Stimulated activated CD8-positive, alpha-beta memory T cell treated with anti-CD3 and anti-CD28 coated beads, Interleukin-4, amount 100 ng/mL, for 24 hours (primary cell): ENCODE measurements around the gene RNF186.
"Not testable (repeated sequence)": the region's sequence is repeated elsewhere in the genome, so short reads cannot be mapped to it uniquely, and the experiment has no call there.

ENCODE experiments used
- DNase-seq: peaks from one replicate; pipeline ENCODE4 v3.0.0-alpha.2; 2020; ENCODE audit warnings: low read depth

Gene RNF186

DNA sequence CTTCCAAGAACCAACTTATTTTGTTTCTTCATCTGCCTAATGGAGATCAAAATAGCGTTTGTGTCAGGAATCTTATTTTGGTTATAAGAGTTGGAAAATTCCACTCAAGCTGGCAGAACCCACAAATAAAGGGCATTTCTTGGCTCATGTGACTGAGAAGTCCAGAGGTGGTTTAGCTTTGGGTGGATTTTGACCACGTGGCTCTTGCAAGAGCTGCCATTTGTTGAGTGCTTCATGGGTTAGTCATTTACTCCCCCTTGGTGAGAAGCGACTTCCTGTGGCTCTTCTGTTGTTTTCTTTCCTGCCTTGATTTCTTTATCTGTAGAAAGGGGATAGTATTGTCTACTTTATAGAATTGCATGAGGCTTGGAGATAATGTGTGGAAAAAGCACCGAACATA lies 9.5 kb upstream of the RNF186 start:
- DNase-seq = no peak

DNA sequence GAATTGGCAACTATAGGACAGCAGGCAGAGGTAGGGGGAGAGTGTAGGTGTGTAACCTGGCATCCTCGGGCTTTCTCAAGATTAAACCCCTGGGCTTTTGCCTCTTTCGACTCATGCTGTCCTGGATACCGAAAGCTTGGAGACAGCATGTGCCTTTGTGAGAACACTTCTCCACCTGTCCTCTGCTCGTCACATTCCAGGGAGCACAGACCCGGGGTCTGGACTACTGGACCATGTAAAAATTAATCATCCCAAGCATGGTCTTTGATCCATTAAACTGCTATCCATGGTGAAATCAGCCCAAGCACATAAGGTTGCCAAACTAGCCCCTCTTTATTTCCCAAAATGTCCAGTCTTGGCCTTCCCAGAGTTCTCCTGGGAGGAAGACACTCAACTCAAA lies 9.0 kb upstream of the RNF186 start:
- DNase-seq = no peak

DNA sequence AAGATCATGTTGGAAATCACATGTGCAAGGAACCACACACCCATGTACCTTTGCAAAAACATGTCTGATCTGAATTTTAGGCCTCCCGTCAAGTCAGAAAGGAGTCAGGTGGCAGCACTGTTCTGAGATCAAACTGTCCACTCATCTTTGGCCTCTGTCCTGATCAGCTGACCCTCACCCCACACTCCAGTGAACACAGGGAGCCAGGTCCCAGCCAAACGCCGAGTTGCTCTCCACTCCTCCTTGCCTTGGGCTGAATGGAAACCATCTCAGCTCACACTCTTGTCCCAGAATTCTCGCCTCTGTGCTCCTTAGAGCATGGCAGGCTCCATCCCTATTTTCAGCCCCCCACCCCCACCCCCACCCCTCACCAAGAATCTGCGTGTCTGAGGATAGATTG lies 4.6 kb upstream of the RNF186 start:
- no peak for DNase-seq

DNA sequence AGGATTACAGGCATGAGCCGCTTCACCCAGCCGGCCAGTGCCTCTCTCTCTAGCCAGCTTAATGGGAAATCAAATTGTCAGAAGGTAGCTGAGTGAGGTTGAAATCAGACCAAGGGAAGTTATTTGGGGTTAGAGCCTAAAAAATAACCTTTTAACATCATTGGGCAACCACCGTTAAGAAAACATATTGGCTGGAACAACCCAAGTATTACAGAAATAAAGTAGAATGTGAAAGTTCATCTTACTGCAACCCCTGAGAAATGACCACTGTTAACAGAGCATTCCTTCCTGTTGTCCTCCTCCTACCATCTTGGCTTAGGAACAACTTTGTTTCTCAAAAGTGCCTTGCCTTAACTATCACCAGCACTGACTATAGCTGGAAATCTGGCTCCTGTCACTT lies 3.2 kb upstream of the RNF186 start:
- DNase-seq = no peak

DNA sequence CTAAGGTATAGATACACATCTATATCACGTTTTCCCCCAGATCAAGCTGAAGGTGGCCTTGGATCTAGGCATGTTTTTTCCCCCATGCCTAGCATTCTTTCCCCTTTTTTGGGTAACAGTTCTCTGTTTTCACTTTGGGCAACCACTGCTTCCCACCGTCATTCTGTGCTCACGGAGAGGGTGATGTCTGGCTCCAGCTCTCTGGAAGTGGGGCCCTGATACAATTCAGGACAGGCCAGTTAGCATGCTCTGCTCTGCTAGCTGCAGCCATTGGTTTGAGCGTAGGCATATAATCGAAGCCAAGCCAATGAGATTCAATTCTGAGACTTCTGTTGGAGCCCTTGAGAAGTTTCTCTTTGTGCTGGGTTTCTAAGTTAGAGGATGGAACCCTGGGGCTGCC lies 2.1 kb upstream of the RNF186 start:
- DNase-seq = no peak

DNA sequence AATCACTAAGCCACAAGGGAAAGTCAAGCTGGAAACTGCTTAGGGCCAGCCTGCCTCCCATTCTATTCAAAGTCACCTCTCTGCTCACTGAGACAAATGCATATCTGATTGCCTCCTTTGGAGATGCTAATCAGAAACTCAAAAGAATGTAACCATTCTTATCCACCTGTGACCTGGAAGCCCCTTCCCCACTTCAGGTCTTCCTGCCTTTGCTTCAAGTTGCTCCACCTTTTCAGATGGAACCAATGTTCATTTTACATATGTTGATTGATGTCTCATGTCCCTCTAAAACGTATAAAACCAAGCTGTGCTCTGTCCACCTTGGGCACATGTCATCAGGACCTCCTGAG lies 1.6 kb upstream of the RNF186 start:
- DNase-seq = not testable (repeated sequence)

DNA sequence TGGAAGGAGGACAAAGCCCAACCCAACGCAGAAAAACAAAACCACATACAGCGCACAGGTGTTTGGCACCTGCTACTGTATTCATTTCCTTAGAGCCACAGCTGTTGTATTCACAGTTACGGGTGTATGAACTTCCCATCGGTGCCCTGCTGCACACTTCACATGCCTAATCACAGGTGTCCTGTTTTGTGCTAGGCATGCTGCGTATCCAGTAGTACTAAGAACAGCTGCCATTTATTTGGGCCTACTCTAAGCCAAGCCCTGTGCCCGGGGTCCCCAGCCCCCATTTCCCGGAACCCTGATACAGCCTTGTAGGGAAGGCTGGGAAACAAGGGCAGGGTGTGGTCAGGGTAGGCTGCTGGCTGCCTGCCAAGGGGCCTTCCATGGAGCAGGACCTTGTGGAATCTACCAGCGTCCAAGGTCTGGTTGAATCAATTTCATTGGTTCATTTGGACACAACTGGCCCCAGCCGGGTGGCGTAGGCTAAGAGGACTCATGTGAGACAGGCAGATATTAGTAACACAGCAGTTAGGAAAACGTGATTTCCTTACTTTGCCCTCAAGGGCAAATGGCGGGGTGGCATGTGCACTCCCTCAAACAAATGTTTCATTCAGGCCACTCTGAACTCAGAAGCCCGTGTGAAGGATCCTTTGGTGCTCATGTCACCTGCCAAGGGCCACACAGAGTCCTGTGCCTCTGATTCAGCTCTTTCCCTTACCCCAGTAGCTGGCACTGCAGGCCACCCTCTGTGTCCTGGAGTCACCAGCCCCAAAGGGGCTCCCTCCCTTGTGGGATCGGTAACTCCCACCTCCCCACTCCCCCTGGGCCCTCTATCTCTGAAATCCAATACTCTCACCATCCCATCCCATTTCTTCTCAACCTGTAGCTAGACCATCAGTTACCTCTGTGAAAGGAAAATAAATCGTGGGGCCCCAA lies 986 bp upstream of the RNF186 start:
- DNase-seq = no peak

DNA sequence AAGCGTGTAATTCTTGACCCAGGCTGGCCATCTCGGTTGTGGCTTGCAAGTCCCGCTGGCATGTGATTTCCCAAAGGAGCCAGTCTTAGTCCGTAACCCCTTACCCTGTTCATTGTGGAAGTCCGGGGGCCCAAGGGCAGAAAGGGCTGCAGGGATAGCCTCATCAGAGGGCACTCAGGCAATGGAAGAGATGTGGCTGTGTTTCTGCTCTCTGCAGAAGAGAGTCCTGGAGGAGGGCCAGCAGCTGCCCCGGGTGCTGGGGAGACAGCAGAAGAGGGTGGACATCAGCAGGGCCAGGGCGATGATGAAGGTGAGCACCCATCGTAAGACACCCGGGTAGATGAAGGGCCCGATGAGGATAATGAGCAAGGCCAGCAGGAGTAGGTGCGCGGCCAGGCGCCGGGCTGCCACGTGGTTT lies 830 bp downstream of the RNF186 start:
- no peak for DNase-seq

DNA sequence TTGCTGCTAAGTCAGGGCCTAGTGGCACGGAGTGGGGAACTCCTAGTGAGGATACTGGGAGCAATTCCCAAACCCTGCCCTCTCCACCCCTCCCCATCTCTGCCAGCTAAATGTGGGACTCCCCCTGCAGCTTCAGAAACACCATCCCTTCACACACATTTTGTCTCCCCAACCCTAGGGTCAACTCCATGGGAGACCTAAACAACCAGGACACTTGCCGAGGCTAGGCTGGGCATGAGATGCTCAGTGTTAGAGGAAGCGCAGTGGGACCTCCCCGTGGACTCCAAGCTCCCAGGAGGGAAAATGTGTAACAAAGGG lies 1.5 kb downstream of the RNF186 start:
- DNase-seq = no peak

DNA sequence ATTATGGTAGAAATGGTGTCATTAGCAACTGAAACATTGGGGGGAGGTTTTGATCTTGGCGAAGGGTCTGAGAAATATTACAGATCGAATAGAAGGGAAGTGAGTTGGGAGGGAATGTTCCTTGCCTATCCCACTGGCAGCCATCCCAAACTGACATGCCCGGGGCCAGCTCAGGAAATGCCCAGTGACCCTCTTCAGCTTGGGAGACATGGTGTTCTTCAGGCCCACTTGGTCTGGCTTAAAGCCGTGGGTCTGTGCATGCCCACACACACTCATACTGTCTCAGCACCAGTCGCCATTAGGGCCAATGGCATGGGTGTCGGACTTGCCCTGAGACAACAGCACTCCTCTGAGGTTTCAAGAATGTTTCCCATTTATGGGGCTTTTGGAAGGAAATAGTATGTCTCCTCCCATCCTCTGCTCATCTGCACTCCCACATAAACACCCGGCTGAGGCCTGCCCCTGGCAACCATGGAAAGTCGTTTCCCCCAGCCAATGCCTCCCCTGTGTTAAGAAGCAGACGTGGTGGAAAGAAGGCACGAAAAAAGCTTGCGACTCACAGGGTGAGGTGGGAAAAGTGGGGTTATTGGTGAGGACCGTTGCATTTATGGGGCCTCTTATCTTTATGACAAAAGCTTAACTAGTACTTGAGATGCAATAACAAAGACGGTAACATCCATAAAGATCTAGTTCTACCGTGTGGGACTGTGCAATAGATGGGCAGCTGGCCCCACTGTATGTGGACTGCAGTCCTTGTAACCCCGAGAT lies 2.0 kb downstream of the RNF186 start:
- DNase-seq = no peak

DNA sequence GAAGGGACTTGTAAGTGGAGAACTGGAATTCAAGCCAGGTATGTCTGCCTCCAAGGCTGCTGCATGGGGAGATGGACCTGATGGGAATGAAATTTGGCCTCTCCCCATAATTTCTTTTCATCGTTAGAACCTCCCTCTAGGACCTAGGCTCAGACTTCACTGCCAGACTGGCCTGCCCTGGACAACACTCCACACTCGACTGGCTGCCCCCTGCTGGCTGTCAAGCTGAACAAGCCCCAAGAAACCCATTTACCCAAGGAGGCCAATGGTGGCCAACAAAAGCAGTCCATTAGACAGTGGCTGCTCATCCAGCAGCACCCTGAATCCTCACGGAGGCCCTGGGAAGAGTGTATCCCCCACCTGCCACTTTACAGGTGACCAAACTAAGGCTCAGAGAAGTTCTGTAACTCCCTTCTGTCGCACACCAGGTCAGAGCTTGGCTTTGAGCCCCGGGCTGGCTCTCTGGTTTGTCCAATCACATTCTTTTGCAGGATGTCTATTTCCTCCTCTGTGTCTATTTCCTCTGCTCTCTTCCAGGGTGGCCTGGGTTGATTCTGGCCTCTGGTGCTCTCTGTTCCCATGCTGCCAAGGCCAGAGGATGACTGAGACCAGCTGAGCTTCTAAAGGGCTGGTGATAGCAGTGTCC lies 3.8 kb downstream of the RNF186 start:
- peak; percentile 28 for DNase-seq

DNA sequence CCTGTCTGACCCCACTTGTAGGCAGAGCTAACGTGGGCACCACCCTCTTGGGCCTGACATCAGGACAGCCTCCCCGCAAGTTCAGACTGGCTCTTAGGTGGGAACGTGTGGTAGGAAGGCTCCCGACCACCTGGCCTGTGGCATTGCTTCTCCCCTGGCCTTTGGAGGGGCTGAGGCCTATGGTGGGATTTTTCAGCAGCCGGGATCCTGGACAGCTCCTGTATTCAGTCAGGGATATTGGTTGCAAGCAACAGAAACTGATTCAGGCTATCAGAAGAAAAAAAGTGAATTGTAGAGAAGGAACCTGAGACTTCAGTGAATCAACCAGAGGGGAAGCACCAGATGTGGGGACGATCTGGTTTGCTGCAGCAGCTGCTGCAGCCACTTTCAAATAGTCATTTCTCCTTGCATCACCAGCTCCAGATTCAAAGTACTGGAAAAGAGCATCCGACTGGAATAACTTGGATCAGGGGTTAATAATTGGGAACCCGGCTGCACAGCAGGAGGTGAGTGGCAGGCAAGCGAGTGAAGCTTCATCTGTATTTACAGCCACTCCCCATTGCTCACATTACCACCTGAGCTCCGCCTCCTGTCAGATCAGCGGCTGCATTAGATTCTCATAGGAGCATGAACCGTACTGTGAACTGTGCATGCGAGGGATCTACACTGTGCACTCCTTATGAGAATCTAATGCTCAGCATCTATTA lies 5.9 kb downstream of the RNF186 start:
- no peak for DNase-seq

DNA sequence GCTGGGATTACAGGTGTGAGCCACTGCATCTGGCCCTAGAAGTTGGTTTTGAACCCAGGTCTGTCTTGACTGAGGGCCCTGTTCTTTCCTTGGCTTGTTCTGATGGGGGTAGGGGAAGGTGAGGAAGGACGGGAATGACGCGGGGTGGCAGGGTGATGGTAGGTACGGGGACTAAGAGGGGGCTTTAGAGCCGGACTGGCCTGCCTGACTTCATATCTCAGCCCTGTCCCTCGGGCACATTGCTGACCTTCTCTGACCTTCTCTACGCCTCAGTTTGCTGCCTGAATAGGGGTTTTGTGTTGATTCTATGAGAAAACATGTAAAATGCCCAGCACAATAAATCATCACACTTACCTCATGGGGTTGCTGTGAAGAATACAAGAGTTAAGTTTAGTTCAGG lies 6.7 kb downstream of the RNF186 start:
- DNase-seq = no peak

DNA sequence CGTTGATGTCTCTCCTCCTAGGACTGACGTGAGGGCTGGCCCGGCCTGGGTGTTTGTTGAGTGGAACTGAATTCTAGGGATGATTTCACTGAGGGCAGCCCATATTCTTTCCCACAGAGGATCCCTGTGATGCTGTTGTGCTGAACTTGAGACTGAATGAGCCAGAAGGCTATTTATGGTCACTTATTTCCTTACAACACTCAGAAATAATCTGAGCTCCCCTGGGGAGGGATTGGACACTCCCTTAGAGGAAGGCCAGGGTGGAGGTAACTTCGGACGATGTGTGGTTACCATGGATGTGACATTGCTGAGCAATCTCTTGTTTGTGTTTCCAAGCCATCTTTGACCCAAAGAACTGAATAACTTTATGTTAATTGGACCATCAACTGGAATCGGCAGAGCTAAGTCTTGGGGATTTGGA lies 10.2 kb downstream of the RNF186 start:
- no peak for DNase-seq

DNA sequence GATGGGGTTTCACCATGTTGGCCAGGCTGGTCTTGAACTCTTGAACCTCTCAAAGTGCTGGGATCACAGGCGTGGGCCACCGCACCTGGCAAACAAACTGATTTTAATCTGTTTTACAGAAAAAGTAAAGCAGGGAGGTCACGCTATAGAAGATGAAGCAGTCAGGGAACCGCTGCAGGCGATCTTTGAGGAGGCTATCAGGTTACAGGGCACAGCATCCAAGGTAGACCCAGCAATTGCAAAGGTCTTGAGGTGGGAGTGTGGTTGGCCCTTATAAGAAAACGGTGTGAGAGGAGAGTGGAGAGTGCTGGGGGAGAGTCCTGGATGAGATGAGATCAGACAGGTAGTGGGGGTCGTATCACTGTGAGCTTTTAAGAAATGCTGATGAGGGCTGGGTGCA lies 12.8 kb downstream of the RNF186 start:
- DNase-seq = no peak

DNA sequence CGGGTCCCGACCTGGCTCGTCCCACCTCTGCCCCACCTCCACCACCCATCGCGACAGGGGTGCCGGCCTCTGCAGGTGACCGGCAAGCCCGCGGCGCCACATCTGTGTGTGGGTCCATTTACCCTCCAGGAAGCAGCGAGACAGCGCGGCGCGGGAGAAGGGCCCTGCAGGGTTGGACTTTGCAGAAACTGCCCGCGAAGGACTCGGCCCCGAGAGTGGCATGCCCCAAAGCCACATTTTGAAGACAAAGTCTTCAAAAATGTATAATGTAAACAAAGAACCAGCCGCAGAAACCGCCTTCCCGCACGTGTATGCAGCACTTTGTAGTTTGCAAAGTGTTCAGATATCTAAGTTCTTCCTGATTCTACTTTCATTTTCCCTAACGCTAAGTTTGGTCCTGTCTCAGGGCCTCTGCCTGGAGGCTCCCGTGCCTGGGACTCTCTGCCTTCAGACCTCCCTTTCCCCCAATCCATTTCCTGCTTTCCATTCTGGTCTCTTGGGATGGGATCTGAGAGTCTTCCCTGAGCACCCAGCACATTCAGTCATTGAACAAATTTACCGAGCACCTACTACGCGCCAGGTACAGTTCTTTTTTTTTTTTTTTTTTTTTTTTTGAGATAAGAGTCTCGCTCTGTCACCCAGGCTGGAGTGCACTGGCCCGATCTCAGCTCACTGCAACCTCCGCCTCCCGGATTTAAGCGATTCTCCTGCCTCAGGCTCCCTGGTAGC lies 14.8 kb downstream of the RNF186 start:
- peak; percentile 25 for DNase-seq

DNA sequence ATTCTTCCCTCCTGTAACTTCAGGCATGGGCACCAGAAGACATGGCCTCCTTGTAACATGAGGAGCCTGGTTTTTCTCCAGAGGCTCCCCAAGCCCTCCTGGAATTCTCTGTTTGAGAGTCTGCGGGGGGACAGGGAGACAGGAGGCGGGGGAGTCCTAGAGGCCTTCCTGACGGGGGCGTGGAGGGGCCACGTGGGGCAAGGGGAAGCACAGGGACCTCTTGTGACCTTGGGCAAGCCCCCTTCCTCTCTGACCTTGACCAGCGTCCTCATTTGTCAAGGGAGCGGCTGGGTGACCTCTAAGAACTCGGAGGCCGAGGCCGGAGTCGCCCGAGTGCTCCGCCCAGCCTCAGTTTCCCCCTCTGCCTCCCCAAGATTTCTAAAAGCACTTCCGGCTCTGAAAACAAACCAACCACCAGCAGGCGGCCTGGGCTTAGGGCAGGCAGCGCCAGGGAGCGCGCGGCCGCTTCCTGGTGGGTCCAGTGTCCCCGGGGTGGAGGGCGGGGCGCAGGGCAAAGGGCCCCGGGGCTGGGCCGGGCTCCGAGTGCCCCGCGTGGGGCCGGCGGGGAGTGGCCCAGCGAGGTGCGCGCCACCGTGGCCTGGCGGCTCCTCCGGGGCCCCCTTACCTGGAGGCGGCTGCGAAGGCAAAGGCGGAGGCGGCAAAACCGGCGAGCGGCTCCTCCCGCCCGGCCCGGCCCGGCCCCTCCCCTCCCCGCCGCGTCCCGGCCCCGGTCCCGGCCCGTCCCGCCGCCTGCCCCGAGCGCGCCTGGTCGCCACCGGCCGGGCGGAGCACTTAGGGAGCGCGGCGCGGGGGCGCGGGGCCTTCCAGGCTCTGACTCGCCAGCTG lies 15.6 kb downstream of the RNF186 start, which contains the start of gene TMCO4:
Gene TMCO4 (minus strand): TSS at position 687 of the 846 bp plus-strand sequence. CDS start 19,158 bp downstream, outside the sequence.
- peak; percentile 42 for DNase-seq

DNA sequence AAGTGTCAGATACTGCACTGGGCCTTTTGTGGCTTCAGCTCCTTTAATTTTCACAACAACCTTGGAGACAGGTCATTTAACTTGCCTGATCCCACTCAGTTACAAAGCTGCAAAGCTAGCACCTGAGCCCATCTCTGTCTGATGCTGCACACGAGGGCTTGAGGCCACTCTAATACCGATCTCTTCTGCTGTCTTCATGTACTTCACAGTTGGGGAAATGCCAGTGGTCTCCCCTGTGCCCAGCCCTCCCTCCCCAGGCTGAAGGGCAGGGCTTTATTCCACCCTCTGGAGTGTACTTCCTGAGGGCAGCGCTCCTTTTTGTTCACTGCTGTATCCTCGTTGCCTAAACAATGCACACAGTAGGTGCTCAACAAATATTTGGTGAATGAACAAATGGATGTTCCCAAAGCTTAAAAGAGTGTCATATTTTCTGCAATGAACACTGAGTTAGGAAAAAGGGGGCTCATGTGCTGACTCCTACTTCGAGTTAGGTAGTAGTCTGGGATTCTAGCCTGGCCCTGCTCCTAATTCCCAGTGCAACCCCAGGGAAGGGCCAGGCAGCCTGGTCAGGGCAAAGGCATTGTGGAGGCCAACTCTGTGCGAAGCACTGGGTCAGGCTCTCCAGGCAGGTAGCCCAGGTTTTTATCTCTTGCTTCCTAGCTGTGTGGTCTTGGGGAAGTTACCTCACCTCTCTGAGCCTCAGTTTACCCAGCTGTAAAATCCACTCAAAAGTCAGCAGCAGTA lies 16.4 kb downstream of the RNF186 start:
- DNase-seq = no peak

DNA sequence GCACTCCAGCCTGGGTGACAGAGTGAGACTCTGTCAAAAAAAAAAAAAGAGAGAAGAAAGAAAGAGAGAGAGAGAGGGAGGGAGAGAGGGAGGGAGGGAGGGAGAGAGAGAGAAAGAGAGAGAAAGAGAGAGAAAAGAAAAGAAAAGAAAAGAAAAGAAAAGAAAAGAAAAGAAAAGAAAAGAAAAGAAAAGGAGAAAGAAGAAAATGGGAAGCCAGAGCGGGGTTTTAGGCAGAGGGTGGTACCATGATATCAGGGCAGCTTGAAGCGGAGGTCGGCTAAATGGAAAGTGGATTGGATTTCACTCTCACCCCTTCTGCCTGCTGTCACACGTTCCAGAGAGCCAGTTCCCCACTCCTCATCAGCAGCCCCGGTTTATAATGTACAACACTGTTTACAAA lies 17.3 kb downstream of the RNF186 start:
- DNase-seq = no peak

DNA sequence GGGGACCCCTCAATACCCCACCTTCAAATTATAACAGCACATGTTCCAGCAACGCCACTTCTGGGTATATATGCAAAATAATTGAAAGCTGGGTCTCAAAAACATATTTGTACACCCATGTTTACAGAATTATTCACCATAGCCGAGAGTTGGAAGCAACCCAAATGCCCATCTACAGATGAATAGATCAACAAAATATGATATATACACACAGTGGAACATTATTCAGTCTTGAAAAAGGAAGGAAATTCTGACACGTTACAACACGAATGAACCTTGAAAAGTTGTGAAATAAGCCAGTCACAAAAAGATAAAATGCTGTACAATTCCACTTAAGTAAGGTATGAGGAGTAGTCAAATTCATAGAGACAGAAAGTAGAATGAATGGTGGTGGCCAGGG lies 20.5 kb downstream of the RNF186 start:
- no peak for DNase-seq
